ENCODE measurements around the gene REPS1. TPM values are rescaled to one million over a fixed set of nuclear protein-coding genes. Genes with fewer than 3 reads are reported as not detected.
"Not testable (repeated sequence)": the region's sequence is repeated elsewhere in the genome, so short reads cannot be mapped to it uniquely, and the experiment has no call there.

The REPS1 gene
- total RNA-seq, 1 donor from 2014 or later, result 133 TPM

DNA sequence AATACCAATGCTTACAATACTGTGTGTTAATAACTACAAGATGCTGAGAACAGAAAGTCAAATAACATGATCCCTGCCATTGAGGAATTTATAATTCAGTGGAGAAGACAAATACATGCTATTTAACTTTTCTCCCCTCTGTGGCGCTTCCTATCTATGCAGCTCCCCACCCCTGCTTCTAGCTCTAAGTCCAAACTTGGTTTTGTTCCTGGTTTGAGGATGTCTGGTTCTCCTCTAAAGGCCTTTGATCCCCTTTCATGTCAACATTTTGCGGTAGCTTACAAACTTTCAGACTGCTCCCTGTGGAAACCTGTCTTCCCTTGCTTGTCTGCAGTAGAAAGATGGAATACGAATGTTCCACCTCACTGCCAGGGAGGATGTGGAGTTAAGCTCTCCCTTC, 18.4 kb upstream of the REPS1 start:
- DNase-seq (ENCODE audit: low spot score in 2 of 2) (no peak), FAIRE-seq (no peak)

DNA sequence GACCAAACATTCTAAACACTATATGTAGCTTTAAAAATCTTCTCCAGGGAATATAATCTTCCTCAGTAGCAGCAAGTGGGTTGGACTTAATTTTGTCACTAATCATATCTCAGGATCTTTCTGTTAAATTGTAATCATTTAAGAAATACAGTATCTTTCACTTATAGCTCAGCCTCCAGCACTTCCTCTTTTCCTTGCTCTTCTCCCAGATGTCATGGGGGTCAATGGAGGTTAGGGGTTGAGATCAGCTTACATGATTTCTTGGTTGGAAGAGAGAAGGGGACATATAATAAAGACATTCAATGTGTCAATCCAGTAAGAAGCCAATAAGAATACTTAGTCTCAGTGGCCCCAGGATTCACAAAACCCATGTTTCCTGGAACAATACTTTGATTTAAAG, 15.7 kb upstream of the REPS1 start:
- FAIRE-seq (no peak), DNase-seq (ENCODE audit: low spot score in 2 of 2) (no peak)

DNA sequence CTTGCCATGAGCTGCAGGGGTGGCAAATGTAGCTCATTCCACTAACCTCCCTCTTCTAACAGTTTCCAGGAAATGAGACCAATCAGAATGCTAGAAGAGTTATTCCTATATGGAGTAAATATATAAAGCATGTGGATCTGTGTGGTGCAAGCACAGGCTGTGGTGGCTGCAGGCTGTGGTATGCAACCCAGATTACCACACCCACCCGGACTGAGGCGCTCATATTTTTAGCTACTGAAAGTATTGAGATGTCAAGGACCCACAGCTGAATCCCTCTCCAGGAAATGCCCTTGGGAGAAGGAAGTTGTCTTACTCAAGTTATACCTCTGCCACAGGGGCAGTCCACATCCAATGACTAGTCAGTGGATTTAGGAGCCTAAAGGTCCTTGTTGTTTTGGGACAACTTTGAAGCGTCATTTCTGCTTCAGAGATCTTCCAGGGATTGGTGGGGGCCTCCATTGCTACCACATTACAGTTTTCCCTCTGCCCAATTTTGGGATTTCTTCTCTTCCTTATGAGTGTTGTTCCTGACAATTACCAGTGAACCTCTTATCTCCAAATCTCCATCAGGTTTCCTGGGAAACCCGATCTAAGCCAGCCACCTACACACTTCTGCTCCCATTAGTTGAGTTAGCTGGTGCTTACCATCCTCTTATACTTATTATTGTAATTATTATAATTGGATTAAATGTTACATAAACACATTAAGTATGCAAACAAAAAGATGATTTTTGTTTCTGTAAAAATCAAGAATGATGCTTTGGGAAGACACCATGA, 12.1 kb upstream of the REPS1 start:
- no peak for FAIRE-seq
- no peak for DNase-seq (ENCODE audit: low spot score in 2 of 2)

DNA sequence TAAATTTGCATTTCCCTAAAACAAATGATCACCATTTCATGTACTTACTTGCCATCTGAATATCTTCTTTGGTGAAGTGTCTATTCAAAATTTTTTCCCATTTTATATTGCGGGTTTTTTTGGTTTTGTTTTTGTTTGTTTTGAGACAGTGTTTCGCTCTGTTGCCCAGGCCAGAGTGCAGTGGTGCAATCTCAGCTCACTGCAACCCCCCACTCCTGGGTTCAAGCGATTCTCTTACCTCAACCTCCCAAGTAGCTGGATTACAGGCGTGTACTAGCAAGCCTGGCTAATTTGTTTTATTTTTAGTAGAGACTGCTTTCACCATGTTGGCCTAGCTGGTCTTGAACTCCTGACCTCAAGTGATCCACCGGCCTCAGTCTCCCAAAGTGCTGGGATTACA, 9.1 kb upstream of the REPS1 start:
- no peak for DNase-seq (ENCODE audit: low spot score in 2 of 2)
- FAIRE-seq, result no peak

DNA sequence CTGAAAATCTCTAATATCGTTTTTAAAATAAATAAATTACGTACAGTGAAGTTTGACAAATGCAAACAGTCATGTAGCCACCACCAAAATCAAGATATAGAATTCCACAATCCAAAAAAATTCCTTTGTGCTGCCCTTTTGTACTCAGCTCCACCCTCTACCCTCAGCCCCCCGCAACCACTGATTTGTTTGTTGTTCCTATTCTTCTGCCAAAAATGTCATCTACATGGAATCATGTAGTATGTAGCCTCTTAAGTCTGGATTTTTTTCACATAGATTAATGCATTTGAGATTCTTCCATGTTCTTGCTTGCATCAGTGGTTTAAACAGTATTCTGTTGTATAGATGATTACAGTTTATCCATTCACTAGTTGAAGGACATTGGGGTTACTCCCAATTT, 8.5 kb upstream of the REPS1 start:
- DNase-seq (ENCODE audit: low spot score in 2 of 2) (no peak), FAIRE-seq (no peak)

DNA sequence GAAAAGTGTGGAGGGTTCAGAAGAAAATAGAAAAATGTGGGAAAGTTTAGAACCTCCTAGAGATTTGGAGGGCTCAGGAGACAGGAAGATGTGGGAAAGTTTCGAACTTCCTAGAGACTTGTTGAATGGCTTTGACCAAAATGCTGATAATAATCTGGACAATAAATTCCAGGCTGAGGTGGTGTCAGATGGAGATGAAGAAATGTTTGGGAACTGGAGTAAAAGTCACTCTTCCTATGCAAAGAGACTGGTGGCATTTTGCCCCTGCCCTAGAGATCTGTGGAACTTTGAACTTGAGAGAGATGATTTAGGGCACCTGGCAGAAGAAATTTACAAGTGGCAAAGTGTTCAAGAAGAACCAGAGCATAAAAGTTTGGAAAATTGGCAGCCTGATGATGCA, 5.4 kb upstream of the REPS1 start:
- not testable (repeated sequence) for DNase-seq (ENCODE audit: low spot score in 2 of 2); FAIRE-seq

DNA sequence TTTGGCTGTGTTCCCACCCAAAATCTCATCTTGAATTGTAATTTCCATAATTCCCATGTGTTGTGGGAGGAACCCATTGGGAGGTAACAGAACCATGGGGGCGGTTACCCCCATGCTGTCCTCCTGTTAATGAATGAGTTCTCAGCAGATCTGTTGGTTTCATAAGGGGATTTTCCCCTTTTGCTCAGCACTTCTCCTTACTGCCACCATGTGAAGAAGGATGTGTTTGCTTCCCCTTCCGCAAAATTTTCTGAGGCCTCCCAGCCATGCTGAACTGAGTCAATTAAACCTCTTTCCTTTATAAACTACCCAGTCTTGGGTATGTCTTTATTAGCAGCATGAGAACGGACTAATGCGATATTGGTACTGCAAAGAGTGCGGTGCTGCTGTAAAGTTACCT, 4.9 kb upstream of the REPS1 start:
- FAIRE-seq, result not testable (repeated sequence)

DNA sequence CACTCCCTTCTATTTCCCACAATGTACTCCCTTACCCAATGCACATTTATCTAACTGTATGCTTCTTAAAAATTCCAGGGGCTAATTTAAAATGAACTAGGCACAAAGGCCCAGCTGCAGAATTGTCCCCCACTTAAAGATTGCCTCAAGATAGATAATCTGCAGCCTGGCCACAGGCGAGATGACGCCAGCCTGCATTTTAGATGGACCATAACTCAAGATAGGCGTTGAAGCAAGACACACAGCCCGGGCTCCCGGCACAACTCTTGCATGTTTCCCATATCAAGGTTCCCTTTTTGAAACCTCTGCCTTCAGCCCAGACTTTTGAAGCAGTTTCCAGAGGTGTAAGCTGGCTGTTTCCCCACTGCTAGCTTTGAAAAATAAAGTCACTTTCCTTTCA, 3.2 kb upstream of the REPS1 start:
- FAIRE-seq, result no peak

More for the DNA sequence above, 4.9 kb upstream of the REPS1 start:
- not testable (repeated sequence) for DNase-seq (ENCODE audit: low spot score in 2 of 2)

DNA sequence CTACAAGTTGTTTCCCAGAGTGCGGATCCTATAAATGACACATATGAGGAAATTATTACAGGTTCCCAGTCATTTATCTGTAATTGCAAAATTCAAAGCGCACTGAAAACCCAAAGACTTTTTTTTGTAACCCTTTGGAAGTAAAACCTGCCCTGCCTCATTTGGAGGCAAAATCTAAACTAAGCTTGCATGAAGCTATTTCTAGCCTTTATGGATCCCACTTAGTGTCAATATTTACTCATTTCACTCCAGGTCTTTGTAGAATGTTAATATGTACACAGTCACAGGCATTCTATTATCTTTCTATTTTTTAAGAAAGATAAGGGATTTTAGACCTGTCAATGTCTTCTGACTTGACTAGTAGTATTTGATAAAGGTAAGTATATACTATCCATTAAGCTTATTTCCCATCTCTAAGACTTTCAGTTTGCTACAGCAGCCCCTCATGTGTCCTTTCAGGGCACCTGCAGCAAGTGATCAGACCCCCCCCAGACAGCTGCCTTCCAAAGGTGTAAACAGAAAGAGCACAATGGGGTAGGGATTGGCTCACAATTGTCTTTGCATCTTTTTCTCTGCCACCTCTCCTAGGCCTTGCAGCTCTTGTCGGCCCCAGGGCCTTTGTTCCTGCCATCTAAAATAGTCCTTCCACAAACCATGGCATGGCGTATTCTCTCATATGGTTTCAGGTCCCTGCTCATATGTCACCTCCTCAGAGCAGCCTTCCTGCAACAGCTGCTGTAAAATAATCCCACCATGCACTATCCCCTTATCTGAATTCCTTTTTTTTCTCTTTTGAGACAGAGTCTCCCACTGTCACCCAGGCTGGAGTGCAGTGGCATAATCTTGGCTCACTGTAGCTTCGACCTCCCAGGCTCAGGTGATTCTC, 1.3 kb upstream of the REPS1 start:
- FAIRE-seq (no peak), DNase-seq (ENCODE audit: low spot score in 2 of 2) (no peak)

More for the DNA sequence above, 3.2 kb upstream of the REPS1 start:
- DNase-seq (ENCODE audit: low spot score in 2 of 2), result no peak

DNA sequence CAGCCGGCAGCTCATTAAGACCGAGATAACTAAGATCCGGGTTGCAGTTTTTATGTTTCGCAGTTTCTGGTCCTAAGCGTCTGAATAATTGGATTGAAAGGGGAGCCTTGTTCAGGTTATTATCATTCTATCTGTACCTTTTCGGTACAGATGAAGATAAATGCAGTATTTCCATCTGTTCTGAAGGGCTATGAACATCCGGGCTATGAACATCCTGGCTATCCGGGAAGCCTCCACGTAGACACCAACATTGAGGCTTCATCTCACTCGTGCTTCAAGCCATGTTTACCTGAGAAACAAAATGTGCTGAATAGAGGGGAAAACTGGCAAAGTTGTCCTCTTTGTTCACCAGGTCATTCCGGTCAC, 399 bp upstream of the REPS1 start:
- DNase-seq (ENCODE audit: low spot score in 2 of 2) (no peak), FAIRE-seq (no peak)

DNA sequence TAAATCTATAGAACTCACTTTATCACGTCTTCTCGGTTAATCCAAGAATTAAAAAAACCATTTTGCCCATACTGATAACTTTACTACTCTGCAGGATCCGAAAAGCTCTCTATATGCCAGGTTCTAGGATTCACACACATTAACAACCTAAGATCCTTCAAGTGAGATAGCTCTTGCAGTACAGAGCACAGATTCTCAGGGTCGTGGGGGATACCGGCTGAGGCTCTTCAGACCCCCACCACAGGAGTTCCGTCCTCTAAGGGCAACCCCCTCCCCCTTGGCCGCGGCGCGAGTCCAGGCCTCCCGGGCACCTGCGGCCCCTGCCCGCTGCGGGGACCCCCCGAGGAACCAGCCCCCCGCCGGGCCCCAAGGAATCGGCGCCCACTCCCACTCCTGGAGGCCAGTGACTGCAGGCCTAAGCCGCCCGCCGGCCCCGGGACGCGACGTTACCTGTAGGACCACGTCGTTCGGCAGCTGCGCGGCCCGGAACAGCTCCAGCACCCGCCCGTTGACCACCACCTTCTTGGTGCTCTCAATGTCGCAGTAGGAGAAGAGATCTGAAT, 892 bp downstream of the REPS1 start:
- DNase-seq (ENCODE audit: low spot score in 2 of 2), result peak in 1 of 2 donors; percentile 24
- no peak for FAIRE-seq

DNA sequence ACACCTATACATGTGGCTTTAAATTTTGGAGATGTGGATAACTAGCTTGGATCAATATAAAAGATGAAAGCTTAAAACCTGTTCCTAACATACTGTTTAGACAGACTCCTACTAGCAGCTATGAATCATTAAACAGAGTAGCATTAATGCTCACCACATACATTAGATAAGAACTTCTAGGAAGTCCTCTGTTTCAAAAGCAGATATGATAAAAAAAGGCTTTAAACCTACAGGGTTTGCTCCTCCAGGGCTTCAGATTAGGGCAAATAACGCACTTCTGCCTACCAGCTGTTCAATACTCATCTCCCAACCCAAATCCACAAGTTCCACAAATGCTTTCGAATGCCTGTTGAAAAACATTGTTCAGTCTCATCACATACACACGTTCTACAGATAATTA, 1.5 kb downstream of the REPS1 start:
- DNase-seq (ENCODE audit: low spot score in 2 of 2), result no peak
- no peak for FAIRE-seq

DNA sequence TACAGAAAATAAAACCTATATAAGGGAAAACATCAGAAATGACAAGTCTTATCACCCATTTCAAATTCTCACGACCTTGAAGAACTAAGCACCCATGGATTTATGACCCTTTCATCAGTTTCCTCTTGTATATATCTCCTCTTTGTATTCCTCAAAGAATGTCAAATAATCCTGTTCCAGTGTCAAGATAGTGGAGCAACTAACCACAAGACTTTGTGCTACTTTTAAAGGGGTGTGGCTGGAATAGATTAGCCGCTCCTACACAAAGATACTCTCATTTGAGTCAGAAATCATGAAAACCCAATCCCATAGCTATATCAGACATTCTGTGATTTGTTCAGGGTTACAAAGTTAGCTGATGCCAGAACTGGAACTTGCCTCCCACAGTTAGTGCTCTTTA, 6.6 kb downstream of the REPS1 start:
- DNase-seq (ENCODE audit: low spot score in 2 of 2) (no peak), FAIRE-seq (no peak)

DNA sequence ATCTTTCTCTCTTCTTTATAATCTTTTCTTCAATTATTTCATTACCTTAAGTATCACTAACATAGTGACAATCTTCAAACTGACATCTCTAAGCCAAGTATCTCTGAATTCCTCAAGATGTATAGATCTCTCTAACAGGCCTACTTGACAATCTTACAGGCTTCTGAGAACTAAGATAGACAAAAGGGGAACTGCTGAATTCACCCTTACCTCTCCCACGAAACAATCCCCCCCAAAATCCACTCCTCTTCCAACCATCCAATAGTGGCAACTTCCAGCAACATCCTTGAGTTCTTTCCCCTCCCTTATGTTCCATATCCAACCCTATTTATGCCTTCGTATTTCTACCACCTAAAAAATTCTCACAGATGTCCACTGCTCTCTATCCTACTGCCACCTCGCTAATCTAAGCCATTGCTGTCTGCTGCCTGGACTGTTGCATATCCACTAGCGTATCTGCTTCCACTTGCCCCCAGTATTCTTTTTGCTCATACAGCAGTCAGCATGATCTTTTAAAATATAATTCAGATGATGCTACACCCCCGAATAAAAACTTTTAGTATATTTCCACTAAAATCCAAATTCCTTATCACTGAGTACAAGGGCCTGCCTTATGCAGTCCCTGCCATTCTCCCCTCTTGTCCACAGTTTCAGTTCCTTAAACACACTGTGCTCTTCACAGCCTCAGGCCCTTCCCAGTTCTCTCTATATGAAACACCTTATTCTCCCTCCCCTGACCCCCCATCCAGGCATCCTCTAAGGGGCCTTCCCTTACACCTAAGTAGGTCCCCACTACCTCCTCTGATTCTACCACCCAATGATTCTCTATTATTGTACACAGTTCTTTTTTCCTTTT, 8.0 kb downstream of the REPS1 start:
- DNase-seq (ENCODE audit: low spot score in 2 of 2), result no peak
- no peak for FAIRE-seq

DNA sequence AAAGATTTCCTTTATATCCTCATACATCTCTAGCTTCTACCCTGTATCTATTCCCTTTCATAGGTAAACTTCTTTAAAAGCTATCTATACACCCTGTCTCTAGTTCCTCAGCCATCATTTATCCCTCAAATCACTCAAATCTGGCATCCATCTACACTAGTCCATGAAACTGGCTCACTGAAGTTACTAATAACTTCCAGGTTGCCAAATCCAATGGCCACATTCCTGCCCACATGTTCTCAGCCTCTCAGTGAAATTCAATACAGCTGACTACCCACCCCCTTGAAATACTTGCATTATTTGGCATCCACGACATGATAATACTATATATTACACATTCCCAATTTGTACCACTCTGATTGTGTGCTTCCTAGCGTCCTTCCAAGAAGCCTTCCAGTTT, 8.7 kb downstream of the REPS1 start:
- DNase-seq (ENCODE audit: low spot score in 2 of 2) (no peak), FAIRE-seq (no peak)

DNA sequence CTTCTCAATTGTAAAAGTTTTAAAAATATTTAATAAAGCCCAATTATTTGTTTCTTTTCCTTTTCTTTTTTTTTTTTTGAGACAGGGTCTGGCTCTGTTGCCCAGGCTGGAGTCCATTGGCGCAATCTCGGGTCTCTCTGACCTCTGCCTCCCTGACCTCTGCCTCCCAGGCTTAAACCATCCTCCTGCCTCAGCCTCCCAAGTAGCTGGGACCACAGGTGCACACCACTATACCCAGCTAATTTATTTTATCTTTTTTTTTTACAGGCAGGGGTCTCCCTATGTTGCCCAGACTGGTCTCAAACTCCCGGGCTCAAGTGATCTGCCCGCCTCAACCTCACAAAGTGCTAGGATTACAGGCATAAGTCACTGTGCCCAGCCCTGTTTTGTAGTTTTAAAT, 9.8 kb downstream of the REPS1 start:
- FAIRE-seq, result no peak
- no peak for DNase-seq (ENCODE audit: low spot score in 2 of 2)

DNA sequence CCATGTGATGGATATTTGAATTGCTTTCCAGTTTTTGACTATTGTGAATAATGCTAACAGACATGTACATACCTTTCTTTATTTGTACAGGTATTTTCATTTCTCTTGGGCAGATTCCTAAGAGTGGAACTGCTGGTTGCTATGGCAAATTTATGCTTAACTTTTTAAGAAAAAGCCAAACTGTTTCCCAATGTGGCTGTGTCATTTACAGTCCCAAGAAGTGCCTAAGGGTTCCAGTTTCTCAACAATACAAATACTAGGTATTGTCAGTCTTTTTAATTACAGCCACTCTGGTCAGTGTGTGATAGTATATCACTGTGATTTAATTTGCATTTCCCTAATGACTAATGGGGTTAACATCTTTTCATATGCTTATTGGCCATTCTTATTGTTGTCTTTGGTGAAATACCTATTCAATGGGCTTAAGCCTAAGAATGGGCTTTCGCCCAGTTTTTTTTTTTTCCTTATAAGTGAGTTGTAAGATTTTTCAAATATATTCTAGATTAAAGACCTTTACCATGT, 10.3 kb downstream of the REPS1 start:
- no peak for DNase-seq (ENCODE audit: low spot score in 2 of 2)
- no peak for FAIRE-seq

DNA sequence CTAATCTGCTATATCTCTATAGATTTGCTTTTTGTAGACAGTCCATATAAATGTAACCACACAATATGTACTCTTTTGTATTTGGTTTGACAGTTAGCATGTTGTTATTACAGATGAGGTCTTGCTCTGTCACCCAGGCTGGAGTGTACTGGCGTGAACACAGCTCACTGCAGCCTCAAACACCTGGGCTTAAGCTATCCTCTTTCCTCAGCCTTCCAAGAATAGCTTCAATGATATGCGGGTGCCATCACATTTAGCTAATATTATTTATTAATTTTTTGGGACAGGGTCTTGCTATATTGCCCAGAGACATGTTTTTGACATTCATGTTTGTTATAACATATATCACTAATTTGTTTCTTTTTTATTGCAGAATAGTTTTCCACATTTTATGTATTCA, 10.8 kb downstream of the REPS1 start:
- no peak for DNase-seq (ENCODE audit: low spot score in 2 of 2)
- no peak for FAIRE-seq

DNA sequence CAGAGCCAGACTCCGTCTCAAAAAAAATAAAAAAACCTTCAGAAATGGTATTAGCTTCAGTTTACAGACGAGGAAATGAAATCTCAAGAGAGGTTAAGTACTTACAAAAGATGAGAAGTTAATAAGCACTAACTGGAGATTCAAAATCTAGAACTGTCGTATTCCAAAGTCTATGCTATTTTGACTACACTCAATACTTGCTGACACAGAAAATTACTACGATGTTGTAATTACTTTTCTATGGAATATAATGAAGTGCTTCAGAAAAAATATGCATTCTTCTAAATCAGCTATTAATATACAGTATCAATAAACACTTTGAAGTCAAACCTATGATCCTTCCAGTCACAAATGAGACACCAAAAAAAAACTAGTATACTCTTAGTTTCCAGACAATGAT, 12.2 kb downstream of the REPS1 start:
- FAIRE-seq (no peak), DNase-seq (ENCODE audit: low spot score in 2 of 2) (no peak)

DNA sequence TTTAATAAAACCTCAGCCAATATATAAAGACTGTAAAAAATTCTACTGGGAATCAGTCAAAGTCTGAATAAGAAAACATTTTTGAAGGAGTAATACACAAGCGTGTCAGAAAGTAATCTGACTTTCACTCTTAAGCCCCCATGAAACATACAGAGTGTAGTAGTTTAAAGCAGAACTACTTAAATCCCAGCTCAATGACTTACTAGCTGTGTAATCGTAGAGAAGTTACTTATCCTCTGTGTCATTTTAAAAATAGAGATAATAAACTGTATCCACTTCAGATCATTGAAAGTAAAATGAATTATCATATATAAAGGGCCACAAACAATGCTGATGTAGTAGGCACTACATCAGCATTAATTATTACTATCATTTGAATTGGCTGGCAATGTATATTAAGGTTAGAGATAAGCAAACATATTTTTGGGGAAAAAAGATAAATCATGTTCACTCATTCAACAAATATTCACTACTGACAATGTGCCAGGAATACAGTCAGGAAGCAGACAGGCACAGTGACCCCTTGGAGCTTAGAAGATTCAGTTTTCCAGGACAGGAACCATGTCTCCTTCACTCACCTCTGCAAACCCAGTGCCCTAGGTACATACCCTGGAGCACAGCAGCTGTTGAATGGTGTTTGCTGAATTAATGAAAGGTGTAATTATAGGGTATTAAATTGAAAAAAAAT, 14.4 kb downstream of the REPS1 start:
- FAIRE-seq (no peak), DNase-seq (ENCODE audit: low spot score in 2 of 2) (no peak)
